Activated CD4-positive, alpha-beta T cell treated with anti-CD3 and anti-CD28 coated beads, Interleukin-2, amount 50 U/mL, for 24 hours (primary cell): ENCODE measurements around the gene IGF1R.

ENCODE experiments used
- DNase-seq, 2 donors: peaks; one replicate each; pipeline ENCODE4 v3.0.0-alpha.2; 2020; ENCODE audit warnings: low read depth in 1 of 2, low spot score in 1 of 2

Gene IGF1R

DNA sequence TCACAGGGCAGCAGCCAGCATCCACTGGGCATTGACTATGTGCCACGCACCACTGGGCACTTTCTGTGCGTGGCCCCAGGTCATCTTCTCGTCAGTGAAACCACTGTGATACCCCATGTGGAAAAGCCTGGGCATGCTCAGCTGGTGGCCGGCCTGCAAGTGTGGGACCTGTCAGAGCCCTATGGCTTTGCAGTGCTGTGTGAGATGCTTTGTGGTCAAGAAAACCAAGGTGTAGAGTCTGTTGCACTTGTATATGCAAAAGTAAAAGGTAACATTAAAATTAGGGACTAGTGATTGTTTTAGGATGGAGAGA is 289.7 kb downstream of the IGF1R start:
- DNase-seq, result no peak

DNA sequence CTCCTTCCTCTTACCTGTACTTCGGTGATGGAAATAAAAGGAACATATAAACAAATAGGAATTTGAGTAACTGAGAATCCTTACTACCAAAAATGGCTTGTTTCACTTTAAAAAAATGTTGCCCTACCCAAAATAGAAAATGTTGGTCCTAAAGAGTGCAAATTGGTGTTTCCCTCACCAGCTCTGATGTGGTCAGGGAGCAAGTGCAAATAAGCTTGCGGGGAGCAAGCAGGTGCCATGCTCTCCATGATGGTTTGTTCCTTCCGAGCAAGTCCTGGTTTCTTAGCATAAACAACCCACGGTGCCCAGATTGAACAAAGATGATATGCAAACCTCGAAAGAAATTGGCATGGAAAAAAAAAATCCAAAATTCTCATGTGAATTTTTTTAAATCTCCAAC is 290.5 kb downstream of the IGF1R start:
- DNase-seq, result no peak

DNA sequence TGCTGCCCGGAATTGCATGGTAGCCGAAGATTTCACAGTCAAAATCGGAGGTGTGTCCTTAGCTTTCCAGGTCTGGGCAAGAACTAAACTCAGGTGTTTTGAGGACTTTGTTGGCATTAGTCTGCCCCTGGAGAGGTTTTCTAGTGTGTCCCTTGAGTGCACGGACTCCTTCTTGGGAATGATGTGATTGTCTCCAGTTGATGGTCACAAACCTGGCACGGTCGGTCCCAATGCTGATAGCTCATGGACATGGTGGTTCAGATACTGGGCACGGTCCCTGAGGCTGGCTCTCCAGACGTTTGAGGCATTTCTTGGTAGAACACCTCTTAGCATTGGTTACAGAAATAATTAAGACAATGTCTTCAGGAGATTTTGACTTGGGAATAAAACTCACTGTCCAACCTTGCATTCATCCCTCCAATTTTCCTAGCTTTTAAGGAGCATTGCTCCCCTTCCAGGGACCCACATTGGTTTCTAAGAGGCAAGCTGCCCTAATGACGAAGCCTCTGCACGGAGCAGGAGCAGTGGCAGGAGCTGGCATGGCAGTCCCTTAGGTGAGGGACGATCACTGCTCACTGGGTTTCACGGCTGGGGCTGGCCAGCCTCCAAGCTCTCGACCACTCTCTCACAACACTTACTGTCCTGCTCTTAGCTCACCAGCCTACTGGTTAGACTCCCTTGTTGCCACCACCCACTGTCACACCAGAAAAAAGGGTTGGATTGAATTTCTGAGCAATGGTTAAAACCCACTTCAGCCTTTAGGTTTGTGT is 291.2 kb downstream of the IGF1R start:
- no peak for DNase-seq

- no peak for DNase-seq
Measured at GRCh38 chr15:98941595-98942255, 293.4 kb downstream of the IGF1R start.

GRCh38 chr15:98942431-98942830 is 294.1 kb downstream of the IGF1R start:
- DNase-seq, result no peak

DNA sequence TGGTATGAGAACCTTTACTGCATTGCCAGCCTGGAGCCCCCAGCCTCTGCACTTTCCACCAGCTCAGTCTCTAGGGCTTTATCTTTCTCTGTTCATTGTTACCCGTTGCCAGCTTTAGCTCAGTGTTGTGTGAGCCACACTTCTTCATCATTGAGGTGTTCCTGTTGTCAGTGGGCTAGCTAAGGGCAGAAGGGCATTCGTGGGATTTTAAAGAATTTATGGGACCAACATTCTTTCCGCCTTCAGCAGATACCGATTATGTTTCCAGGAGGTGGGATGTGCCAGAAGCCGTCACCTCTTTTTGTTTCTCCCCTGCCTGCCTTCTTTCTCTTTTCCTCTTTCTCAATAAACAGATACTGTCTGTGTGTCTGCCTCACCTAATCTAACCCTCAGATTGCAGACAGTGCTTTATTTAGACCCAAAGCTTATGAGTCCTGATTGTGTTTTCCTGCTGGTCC is 294.7 kb downstream of the IGF1R start:
- DNase-seq, result no peak

DNA sequence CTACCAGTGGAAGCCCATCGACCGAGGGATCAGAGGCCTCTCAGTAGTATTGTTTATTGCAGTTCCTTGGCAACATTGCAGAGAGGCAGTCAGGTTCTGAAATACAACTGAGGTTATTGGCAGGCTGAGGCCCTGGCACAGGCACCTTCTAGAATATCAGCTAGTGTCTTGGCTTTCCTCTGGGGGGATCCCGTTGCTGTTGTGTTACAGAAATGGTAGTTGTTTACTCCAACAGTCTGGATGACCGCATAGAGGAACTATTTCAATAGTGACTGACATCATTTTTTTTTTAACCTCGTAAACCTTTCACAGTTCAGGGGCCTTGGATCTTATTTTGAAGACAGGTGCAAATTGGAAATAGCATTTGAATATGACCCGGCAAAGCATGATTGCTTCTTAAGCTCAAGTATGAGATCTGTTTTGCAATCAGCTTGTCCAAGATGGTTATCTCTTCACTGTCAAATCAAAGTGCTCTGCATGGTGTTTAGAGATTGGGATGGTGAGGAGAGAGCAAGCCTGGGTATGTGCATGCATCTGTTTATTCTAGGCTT is 295.3 kb downstream of the IGF1R start:
- no peak for DNase-seq

GRCh38 chr15:98946301-98947255 is 298.2 kb downstream of the IGF1R start:
- no peak for DNase-seq

GRCh38 chr15:98948456-98948855 is 300.1 kb downstream of the IGF1R start:
- no peak for DNase-seq

- no peak for DNase-seq
Measured at GRCh38 chr15:98948941-98949340, 300.6 kb downstream of the IGF1R start.

GRCh38 chr15:98949624-98950023 is 301.3 kb downstream of the IGF1R start:
- DNase-seq, result no peak

- DNase-seq, result no peak
Measured at GRCh38 chr15:98950248-98950647, 301.9 kb downstream of the IGF1R start.

- DNase-seq, result no peak
Measured at GRCh38 chr15:98951004-98951403, 302.7 kb downstream of the IGF1R start.

DNA sequence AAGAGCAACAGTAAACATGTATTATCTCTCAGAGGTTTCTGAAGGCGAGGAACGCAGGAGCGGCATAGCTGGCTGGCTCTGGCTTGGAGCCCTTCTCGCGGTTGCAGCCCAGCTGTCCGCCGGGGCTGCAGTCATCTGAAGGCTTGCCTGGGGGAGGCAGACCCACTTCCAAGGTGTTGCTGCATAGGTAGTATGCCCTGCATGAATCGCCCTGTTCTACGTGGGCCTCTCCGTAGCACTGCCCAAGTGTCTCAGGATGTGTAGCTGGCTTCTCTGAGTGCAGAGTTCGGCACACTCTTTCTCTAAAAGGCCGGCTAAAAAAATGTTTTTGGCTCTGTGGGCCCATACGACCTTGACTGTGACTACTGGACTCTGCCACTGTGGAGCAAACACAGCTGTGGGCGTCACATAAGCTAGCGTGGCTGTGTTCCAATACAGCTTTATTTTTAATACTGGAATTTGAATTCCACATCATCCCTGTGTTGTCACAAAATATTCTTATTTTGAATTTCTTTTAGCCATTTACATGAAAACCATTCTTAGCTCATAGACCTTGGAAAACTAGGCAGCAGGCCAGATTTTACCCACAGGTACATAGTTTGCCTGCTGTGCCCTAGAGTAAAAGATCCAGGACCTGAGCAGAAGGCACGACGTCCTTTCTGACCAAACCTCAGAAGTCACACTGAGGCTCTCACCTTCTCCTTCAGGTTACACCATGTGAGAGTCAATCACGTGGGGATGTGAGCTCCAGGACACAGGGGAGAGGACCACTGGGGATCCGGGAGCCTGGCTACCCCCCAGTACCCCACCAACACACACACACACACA is 303.4 kb downstream of the IGF1R start:
- no peak for DNase-seq

DNA sequence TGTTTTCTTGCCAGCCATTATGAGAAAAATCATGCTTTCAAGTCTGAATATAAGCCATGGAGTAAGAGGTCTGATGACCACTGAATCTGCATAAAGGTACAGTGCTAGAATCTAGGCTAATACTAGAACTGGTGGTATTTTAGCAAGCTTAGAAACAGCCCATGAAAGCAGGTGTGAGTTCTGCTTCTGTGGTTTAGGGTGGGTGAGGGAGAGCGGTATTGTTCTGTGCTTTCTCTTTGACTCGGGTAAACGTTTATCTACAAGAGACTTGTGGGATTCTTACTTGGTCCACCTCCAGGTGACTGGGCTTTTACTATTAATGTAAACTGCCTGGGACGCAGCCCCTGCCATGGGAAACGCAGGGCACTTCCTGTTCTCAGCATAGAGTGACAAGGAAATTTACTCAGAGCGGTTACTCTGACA is 304.1 kb downstream of the IGF1R start:
- DNase-seq, result no peak

DNA sequence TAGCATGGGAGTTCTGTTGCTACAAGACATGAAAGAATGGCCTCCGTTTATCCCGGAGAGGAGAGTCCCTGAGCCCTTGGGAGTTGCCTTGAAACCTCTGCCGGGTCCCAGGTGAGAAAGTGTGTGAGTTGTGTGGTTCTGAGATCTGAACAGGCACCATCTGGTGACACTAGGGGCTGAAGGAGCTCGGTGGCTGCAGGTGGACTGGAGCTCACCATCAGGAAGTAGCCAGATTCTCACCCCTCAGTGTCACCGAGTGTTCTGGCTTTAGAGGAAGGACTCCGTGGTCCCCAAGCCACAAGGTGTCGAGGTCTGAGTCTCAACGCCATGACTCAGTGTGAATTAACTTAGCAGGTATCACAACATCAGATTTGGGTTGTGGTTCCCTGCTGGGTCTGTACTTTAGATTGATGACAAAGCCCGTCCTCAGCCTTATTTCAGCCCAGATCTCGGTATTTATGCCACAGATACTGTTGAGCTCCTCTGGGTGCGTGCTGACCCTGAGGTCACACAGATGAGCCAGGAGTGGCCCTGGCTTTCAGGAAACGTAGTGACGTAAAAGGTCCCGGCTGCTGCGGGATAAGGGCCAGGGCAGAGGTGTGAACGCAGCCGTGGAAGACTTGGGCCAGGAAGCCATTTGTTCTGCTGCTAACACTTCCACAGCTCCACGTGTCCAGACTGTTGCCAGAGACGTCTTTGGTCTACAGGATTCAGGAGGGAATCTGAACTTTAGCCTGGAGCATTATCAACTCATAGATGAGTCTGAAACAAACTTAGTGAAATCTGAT is 304.9 kb downstream of the IGF1R start:
- no peak for DNase-seq

DNA sequence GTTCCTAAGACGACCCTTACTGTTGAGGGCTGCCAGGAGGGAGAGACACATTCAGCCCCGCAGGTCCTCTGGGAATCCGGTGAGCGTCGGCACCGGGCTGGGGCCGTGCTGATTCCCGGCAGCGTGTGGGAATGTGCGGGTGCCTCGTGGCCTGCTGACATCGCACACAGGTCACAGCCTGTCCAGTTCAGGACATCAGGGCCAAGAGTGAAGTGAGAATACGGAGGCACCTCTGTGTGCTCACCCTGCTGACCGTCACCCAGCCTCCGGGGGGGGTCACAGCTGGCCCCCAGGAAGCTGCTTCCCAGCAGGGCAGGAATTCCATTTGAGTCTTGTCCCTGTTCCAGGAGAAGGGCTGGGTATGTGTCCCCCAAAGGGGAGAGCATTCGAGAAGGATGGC is 305.6 kb downstream of the IGF1R start:
- no peak for DNase-seq

DNA sequence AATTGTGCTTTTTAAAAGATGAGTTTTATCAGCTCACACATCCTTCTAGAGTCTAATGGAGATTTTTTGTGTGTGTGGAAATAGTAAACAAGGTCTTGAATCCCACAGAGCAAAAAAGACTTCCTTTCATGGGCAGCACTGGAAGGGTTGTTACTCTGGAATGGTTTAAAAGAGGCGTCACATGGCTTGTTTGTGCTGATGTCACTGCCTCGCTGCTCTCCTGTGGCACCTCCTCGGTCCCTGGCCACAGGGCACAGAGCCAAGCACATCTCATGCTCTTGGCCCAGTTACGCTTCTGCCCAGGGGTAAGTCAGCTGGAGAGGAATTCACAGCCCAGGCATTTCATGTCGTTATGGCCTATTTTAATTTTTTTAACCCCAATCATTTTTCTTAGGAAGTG is 306.1 kb downstream of the IGF1R start:
- DNase-seq, result no peak

DNA sequence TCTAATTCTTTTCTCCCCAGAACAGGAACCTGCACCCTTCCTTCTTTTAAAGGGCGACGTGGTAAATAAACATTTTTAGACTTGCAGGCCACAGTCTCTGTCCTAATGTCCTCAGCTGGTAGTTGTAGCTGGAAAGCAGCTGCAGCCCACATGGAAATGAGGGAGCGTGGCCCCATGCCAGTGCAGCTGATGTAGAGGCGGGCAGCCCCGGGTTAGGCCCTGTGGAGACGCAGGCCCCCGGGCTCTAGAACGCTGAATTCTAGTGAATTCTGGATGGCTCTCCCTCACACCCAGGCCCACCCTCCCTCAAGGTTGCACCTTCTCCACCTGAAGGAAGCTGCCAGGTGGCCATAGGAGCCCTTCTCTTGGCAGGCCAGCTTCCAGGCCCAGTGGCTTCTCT is 307.0 kb downstream of the IGF1R start:
- no peak for DNase-seq
